ENCODE results near the gene NELFB.

The NELFB gene

DNA sequence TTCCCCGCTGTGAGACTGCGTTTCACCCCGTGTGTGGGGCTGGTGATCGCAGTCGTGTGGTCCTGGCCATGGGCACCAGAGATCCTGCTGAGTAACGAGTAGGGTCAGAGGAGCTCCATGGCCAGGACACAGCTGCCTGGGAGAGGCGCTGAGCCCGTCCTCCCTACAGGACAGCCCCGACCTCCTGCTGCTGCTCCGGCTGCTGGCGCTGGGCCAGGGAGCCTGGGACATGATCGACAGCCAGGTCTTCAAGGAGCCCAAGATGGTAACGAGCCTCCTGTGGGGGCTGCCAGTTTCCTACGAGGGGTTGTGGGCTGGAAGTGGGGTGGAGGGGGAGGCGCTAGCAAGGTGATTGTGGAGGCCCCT is 11.0 kb downstream of the NELFB start:
- no peaks in the 10 kb centered on the region for H3K9me3 ChIP-seq (ENCODE audit: insufficient read depth, low read length)
- H3K4me1 ChIP-seq (ENCODE audit: low read length) = no peaks in the 10 kb centered on the region
- H3K79me2 ChIP-seq (ENCODE audit: low read length) = no peaks in the 10 kb centered on the region
- H3K27ac ChIP-seq (ENCODE audit: low read length) = no peak overlapping the region
- H3K9ac ChIP-seq (ENCODE audit: low read length) = no peak overlapping the region
- TF ChIP-seq EZH2phosphoT487 (IDR thresholded peaks at IDR 0.05; ENCODE audit: low read depth) (no peak), CTCF (IDR thresholded peaks at IDR 0.05; ENCODE audit: low read depth, low read length) (no peak)
- H3K4me2 ChIP-seq (ENCODE audit: low read length) = no peak overlapping the region
- H2AFZ ChIP-seq (ENCODE audit: low read depth, low read length) = no peak overlapping the region
- H3K36me3 ChIP-seq (replicated peaks; ENCODE audit: low read depth, low read length) = peaks cover 28% of the 10 kb centered on the region
- no peak overlapping the region for H3K4me3 ChIP-seq (ENCODE audit: low read length)
- no peaks in the 10 kb centered on the region for H4K20me1 ChIP-seq (ENCODE audit: insufficient read depth, low read length)
- no peaks in the 10 kb centered on the region for H3K27me3 ChIP-seq (ENCODE audit: low read depth, low read length)

DNA sequence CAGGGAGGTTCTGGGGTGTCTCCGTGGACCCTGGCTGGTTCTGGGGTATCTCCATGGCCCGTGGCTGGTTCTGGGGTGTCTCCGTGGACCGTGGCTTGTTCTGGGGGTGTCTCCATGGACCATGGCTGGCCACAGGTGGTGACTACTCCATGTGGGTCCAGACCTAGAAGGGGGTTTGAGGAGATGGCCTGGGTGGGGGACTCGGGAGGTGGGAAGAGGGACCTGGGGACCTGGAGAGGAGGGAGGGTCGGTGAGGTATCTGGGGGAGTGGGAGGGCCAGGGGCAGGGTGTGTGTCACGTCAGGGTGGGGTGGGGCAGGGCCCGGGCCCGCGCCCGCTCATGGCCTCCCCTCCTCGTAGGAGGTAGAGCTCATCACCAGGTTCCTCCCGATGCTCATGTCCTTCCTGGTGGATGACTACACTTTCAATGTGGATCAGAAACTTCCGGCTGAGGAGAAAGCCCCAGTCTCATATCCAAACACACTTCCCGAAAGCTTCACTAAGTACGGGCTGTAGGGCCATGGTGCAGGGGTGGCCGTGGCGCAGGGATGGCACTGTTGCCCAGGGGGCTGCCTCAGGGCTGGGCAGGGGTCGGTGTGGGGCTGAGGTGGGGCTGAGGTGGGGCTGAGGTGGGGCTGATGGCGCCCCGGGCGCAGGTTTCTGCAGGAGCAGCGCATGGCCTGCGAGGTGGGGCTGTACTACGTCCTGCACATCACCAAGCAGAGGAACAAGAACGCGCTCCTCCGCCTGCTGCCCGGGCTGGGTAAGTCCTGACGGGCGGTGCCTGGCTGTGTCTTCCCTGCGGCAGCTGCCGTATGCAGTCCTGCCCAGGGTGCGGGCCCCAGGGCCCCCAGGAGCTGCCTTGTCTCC is 11.7 kb downstream of the NELFB start:
- Histone ChIP-seq H3K79me2 (ENCODE audit: low read length) (no peaks in the 10 kb centered on the region), H3K9me3 (ENCODE audit: insufficient read depth, low read length) (no peaks in the 10 kb centered on the region), H3K4me2 (ENCODE audit: low read length) (no peak overlapping the region), H3K36me3 (replicated peaks; ENCODE audit: low read depth, low read length) (peaks cover 28% of the 10 kb centered on the region), H3K27me3 (ENCODE audit: low read depth, low read length) (no peaks in the 10 kb centered on the region), H4K20me1 (ENCODE audit: insufficient read depth, low read length) (no peaks in the 10 kb centered on the region), H3K4me1 (ENCODE audit: low read length) (no peaks in the 10 kb centered on the region), H3K27ac (ENCODE audit: low read length) (no peak overlapping the region), H3K9ac (ENCODE audit: low read length) (no peak overlapping the region), H2AFZ (ENCODE audit: low read depth, low read length) (no peak overlapping the region), H3K4me3 (ENCODE audit: low read length) (no peak overlapping the region)
- TF ChIP-seq CTCF (IDR thresholded peaks at IDR 0.05; ENCODE audit: low read depth, low read length) = no peak
- TF ChIP-seq EZH2phosphoT487 (IDR thresholded peaks at IDR 0.05; ENCODE audit: low read depth) = no peak

DNA sequence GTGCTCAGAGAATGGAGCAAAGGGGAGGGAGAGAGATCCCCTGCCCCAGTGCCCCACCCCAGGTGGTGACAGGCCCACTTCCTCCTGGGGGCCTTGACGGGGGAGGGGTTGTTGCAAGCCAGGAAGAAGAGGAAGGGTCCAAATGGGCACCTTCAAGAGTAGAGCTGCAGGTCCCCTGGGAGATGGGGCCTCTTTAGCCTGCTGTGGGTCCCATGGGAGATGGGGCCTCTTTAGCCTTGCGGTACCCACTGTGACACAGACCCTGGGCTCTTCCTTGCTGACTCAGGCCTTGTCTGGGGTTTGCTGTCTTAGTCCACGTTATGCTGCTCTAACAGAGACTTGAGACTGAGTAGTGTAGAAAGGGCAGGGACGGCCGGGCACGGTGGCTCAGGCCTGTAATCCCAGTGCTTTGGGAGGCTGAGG is 12.8 kb downstream of the NELFB start:
- Histone ChIP-seq H3K9me3 (ENCODE audit: insufficient read depth, low read length) (no peaks in the 10 kb centered on the region), H3K27ac (ENCODE audit: low read length) (no peak overlapping the region), H3K4me3 (ENCODE audit: low read length) (no peak overlapping the region), H3K4me2 (ENCODE audit: low read length) (no peak overlapping the region), H3K79me2 (ENCODE audit: low read length) (no peaks in the 10 kb centered on the region), H3K27me3 (ENCODE audit: low read depth, low read length) (no peaks in the 10 kb centered on the region), H3K4me1 (ENCODE audit: low read length) (no peaks in the 10 kb centered on the region), H2AFZ (ENCODE audit: low read depth, low read length) (no peak overlapping the region), H3K9ac (ENCODE audit: low read length) (no peak overlapping the region), H4K20me1 (ENCODE audit: insufficient read depth, low read length) (no peaks in the 10 kb centered on the region), H3K36me3 (replicated peaks; ENCODE audit: low read depth, low read length) (peaks cover 31% of the 10 kb centered on the region)
- TF ChIP-seq EZH2phosphoT487 (IDR thresholded peaks at IDR 0.05; ENCODE audit: low read depth) = no peak
- TF ChIP-seq CTCF (IDR thresholded peaks at IDR 0.05; ENCODE audit: low read depth, low read length) = no peak

GRCh38 chr9:137268538-137269201 is 13.5 kb downstream of the NELFB start:
- Histone ChIP-seq H3K9me3 (ENCODE audit: insufficient read depth, low read length) (no peaks in the 10 kb centered on the region), H3K79me2 (ENCODE audit: low read length) (no peaks in the 10 kb centered on the region), H3K9ac (ENCODE audit: low read length) (no peak overlapping the region), H3K36me3 (replicated peaks; ENCODE audit: low read depth, low read length) (peaks cover 29% of the 10 kb centered on the region), H4K20me1 (ENCODE audit: insufficient read depth, low read length) (no peaks in the 10 kb centered on the region), H3K27ac (ENCODE audit: low read length) (no peak overlapping the region), H2AFZ (ENCODE audit: low read depth, low read length) (no peak overlapping the region), H3K4me2 (ENCODE audit: low read length) (no peak overlapping the region), H3K27me3 (ENCODE audit: low read depth, low read length) (no peaks in the 10 kb centered on the region), H3K4me1 (ENCODE audit: low read length) (no peaks in the 10 kb centered on the region), H3K4me3 (ENCODE audit: low read length) (no peak overlapping the region)
- TF ChIP-seq CTCF (IDR thresholded peaks at IDR 0.05; ENCODE audit: low read depth, low read length) (no peak), EZH2phosphoT487 (IDR thresholded peaks at IDR 0.05; ENCODE audit: low read depth) (no peak)

All from OCI-LY3 (cell line).